HG02885 (cell line): ENCODE measurements around the gene KCNK4.

Source experiments
- ATAC-seq: cut with Tn5 transposase; IDR thresholded peaks from one replicate; pipeline ENCODE4 v1.9.1; 2021; ENCODE audit warnings: mild to moderate bottlenecking; ENCODE audit not compliant: unreplicated experiment, poor library complexity

Gene KCNK4

DNA sequence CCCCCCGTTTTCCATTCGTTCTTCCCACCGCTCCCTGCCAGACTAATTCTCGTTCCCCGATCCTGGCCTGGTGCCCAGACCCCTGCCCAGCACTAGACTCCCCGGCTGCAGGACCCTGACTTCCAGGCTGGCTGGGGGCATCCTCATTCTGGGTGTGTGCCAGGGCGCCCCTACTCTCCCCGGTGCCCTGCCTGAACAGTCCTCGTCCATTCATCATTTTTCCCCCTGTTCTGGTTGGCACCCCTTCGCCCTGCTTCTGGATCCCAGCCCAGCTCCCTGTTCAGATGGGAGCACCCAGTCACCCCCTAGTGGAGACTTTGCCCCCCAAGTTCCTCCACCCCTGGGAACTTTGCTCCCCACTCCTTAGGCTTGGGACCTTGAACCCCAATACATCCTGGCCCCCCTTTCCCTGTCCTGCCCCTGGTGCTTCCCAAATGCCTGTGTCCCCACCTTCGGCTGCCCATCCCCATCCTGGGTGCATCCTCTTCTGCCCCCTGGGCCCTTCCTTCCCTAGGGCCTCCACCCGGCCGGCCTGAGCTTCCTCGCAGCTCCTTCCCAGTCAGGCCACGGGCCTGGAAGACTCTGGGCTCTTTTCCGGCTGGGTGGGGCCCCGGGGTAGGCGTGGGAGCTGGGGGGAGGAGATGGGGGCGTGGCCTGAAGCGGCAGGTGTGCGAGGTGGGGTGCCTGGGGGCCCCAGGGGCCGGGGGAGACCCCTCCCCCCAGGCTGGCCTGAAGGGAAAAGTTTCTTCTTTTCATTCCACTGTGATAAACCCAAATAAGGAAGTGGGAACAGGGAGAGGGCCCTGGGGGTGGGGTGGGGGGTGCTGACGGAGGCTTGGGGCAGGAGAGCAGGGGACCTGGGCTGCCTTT is 38.9 kb upstream of the KCNK4 start:
- ATAC-seq = no peak

DNA sequence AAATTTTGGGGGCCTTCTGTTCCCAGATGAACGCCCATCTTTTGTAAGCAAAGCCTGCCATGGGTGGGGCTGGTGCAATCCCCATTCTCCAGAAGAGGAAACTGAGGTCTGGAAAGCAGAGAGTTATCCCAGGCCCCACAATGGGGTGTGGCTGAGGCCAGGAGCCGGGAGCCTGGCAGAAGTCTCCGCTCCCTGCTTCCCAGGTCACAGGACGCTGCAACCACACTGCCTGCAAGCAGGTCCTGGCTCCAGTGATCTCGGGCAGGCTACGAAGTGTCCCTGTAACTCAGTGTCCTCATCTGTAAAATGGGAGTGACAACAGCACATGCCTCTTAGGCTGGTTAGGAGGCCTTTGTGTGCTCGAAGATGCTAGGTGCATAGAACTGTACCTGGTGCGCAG is 38.1 kb upstream of the KCNK4 start:
- no peak for ATAC-seq

DNA sequence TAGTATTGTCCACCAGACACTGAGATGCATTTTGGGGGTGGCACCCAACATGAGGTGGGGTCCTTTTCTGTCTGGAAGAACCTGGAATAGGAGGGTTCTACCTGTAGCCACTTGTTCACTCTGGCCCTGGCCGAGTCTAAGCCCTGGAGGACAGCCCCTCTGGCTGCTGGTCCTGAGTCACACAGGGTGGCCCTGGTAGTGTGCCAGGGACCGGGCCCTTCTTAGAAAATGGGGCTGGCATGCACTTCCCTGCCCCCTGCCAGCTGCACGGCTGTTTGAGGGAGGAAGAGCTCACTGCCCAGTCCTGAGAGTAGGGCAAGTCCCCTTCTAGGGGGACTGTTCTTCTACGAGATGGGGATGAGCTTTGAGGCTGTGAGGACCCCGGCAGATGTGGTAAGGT is 37.6 kb upstream of the KCNK4 start:
- no peak for ATAC-seq

DNA sequence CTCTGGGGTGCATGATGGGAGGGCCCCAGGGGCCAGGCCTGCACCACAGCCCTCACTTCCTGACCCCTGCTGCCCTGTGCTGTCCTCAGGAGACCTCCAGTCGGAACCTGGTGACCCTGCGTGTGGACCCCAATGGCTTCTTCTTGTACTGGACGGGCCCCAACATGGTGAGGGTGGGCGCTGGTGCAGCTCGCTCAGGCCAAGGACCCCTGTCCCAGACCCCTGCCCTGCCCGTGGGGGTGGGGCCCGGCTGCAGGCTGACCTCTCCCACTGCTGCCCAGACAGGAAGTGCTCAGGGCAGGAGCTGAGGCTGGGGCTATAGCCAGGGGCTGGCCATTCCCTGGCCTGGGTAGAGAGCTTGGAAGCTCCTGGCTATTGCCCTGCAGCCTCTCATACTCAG is 36.8 kb upstream of the KCNK4 start:
- no peak for ATAC-seq

DNA sequence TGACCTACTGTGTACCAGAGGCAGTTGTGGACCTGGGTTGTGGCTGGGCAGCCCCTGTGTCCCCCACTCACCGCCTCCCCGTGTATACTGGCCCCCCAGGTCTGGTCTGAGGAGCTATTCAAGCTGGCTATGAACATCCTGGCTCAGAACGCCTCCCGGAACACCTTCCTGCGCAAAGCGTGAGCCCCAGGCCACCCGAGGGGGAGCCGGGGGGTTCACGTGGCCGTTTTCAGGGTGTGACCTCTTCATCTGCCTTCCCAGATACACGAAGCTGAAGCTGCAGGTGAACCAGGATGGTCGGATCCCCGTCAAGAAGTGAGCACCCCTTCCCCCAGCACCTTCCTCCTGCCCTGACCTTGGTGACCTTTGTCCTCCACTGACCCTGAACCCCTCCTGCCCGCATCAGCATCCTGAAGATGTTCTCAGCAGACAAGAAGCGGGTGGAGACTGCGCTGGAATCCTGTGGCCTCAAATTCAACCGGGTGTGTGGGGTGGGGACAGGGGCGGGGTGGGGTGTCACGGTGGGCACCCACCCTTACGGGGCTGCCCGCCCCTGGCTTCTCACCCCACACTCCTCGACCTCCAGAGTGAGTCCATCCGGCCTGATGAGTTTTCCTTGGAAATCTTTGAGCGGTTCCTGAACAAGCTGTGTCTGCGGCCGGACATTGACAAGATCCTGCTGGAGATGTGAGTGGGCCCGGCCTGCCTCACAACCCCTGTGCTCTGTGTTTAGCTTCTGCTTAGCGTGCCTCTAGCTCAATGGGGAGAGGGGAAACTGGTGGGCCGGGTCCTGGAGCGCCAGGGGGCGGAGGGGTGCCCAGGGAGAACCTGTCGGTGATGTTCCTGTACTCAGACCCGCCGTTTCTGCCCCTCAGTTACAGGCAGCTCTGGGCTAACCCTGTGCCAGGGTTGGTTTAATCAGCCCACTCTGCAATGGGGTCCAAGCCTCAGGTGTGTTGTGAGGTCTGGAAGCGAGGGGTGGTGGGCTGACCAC is 35.7 kb upstream of the KCNK4 start:
- no peak for ATAC-seq

DNA sequence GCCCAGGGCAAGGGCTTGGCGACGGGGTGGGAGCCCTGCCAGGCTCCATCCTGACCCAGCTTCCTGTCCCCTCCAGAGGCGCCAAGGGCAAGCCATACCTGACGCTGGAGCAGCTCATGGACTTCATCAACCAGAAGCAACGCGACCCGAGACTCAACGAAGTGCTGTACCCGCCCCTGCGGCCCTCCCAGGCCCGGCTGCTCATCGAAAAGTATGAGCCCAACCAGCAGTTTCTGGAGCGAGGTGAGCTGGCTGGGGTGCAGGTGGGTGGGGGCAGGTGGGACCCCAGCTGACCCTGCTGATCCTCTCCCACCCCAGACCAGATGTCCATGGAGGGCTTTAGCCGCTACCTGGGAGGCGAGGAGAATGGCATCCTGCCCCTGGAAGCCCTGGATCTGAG is 34.8 kb upstream of the KCNK4 start:
- no peak for ATAC-seq

DNA sequence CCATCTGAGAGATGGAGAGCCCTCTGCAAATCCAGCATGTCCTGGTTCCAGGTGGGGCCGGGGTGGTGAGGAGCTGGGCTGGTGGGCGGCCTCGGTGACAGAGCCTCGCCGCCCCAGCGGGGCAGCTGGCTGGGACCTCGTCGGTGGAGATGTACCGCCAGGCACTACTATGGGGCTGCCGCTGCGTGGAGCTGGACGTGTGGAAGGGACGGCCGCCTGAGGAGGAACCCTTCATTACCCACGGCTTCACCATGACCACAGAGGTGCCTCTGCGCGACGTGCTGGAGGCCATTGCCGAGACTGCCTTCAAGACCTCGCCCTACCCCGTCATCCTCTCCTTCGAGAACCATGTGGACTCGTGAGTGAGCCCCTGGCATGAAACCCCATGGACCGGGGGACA is 32.7 kb upstream of the KCNK4 start:
- no peak for ATAC-seq

DNA sequence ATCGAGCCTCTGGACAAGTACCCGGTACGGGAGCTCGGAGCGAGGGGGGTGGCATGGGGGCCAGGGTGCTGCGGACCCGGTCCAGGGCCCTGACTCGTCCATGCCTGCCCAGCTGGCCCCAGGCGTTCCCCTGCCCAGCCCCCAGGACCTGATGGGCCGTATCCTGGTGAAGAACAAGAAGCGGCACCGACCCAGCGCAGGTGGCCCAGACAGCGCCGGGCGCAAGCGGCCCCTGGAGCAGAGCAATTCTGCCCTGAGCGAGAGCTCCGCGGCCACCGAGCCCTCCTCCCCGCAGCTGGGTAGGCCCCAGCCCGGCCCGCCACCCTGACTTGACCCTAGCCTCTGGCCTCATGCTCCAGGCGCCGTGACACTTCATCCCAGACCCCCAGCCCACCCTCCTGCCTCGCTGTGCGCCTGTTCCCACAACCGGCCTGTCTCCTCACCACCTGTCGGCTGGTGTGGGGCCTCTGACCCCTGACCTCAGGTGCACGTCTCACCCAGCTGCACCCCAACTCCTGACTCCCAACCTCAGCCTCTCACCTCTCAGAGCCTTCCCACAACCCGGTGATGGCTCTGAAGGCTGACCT is 32.1 kb upstream of the KCNK4 start:
- no peak for ATAC-seq

DNA sequence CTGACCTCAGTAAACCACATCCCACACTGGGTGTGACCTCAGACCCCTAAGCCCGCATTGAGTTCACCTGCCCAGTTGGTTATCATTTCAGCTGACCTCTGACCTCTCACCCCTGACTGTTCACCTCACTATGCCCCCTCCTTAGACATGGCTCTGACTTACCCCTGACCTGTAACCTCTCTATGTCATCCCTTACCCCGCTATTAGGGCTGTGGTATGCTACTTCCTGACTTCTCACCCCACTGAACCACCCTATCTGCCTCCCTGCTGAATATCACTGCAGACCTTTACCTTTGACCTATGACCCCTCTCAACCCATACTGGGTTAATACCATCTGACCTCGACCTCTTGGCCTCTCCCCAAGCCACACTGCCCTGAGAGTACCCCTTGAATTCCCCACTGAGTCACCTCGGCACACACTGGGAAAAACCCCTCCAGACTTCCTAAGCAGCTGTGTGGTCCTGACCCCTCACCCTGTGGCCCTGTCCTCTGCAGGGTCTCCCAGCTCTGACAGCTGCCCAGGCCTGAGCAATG is 31.5 kb upstream of the KCNK4 start:
- no peak for ATAC-seq

DNA sequence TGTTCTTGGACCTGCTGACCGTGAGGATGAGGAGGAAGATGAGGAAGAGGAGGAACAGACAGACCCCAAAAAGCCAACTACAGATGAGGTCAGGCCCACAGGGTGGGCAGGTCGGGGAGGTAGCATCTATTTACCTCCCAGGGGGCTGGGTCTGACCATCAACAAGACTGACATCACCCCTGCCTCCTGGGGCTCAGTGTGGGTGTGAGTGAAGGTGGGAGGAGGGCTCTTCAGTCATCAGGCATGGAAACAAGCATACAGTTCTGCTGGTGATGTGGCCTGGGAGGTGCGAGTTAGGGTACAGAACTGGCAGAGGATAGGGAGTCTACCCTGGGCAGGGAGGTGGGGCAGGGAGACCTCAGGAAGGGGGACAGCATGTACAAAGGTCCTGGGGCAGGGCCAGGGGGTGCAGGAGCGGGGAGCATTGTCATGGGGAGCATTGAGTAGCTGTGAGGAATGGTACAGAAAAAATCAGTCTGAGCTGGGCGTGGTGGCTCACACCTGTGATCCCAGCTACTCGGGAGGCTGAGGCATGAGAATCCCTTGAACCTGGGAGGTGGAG is 30.9 kb upstream of the KCNK4 start:
- no peak for ATAC-seq

DNA sequence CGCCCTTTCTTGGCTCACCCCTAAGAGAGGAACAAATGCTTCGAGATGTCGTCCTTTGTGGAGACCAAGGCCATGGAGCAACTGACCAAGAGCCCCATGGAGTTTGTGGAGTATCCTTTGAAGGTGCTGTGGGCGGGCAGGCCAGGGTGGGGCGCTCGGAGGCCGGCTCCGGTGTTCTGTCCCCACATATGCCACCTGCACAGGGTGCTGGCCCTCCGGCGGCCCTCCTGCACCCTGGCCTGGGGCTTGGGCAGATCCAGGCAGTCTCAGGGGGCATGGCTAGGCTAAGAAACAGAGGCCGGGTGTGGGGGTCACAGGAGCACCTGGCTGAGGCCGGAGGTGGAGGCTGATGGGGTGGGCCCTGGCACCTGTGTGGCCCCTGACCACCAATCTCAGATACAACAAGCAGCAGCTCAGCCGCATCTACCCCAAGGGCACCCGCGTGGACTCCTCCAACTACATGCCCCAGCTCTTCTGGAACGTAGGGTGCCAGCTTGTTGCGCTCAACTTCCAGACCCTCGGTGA is 29.5 kb upstream of the KCNK4 start:
- ATAC-seq = no peak

DNA sequence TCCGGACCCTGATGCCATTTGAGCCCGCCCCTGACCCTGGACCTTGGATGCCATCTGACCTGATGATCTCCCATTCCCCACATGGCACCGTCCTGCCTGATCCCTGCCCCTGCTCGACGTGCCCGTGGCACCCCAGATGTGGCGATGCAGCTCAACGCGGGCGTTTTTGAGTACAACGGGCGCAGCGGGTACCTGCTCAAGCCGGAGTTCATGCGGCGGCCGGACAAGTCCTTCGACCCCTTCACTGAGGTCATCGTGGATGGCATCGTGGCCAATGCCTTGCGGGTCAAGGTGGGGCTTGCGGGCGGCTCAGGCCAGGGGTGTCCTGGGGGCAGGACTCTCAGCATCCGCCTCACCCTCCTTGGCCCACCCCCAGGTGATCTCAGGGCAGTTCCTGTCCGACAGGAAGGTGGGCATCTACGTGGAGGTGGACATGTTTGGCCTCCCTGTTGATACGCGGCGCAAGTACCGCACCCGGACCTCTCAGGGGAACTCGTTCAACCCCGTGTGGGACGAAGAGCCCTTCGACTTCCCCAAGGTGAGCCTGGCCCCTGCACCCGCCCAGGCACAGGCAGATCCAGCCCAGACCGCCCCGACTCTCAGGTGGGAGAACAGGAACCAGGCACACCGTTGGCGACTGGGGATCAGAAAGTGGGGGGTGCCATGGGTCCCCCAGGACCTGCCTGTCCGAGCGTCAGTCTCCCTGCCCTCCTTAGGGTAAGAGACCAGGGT is 28.7 kb upstream of the KCNK4 start:
- no peak for ATAC-seq

DNA sequence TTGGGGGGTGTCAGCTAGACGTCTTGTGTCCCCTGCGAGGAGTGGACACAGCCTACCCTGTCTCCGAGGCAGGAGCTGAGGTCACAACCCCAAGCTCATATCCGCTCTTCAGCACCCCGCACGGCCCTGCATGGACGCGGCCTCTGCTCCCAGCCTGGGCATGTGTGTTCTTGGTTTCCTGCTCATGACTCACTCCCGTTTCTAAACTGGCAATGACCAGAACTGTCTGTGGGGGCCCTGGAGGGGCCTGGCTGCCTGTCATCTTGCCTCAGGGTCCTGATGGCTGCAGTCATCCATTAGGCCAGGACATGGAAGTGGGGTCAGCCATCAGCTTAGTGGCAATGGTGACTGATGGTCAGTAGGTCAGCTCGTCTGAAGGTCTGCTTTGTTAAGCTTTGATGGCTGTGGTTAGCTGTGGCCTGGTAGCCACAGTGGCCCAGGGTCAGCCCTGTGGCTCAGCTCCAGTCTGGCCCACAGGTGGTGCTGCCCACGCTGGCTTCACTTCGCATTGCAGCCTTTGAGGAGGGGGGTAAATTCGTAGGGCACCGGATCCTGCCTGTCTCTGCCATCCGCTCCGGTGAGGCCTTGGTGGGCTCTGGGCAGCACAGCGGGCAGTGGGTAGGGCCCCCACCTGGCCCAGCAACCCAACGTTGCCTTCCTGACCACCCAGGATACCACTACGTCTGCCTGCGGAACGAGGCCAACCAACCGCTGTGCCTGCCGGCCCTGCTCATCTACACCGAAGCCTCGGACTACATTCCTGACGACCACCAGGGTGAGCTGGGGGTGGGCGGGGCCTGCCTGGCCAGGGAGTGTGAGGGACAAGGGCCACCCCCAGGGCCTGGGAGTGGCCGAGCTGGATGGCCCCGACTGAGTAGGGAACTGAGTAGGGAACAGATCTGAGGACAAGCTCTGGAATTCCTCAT is 27.8 kb upstream of the KCNK4 start:
- no peak for ATAC-seq

DNA sequence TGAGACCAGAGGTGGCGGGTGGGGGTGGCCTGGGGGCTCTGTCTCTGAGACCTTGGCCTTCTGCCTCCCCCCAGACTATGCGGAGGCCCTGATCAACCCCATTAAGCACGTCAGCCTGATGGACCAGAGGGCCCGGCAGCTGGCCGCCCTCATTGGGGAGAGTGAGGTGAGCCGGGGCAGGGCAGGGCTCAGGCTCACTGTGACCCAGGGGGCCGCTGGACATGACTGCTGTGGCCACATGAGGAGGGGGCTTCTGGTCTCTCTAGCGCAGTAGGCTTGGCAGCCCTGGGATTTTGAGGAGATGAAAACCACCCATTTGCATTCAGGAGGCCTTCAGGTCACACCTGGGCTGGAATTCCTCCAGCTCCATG is 27.2 kb upstream of the KCNK4 start:
- no peak for ATAC-seq

DNA sequence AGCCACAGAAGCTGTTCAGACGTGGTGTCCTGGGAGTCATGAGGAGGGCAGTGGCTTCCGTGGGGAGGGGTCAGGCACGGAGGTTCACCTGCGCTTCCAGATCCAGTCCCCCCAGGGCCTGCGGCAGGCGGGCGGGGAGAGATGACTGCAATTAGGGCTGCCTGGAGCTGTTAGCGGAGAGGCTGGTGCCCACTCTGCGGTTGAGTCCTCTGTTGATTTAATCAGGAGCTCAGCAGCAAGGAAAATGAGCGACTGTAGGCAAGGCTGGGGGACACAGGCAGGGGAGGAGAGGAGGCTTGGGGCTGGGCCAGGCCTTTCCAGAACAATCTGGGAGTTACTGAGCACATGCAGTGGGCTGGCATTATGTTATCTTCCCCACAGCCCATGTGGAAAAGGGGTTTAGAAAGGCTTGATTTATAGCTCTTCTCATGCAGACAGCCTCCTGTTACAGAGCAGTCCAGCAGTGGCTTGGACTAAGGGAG is 26.7 kb upstream of the KCNK4 start:
- no peak for ATAC-seq

DNA sequence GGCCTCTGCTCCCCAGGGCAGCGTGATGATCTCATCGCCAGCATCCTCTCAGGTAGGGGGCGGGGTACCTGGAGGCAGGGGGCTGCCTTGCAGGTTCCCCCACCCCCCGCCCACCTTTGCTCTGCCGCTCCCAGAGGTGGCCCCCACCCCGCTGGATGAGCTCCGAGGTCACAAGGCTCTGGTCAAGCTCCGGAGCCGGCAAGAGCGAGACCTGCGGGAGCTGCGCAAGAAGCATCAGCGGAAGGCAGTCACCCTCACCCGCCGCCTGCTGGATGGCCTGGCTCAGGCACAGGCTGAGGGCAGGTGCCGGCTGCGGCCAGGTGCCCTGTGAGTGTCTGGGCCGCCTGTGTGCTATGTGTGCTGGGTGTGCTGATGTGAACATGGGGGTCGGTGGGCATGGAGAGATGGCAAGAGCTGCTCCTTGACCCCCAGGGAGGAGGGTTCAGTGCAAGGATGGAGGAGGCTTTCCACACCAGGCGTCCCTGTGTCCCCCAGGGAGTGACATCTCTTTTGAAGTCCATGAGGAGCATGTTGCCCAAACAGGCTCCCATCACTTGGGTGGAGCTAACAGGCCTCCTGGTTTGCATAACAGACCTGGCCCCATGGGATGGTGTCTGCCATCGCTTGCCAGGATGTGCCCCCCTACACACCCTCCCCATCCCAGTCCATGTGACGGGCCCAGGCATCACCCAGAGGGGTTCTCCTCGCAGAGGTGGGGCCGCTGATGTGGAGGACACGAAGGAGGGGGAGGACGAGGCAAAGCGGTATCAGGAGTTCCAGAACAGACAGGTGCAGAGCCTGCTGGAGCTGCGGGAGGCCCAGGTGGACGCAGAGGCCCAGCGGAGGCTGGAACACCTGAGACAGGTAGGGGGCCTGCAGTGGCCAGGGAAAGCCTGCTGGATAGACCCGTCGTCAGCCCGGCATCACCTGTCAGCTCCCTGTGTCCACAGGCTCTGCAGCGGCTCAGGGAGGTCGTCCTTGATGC is 25.6 kb upstream of the KCNK4 start:
- no peak for ATAC-seq

DNA sequence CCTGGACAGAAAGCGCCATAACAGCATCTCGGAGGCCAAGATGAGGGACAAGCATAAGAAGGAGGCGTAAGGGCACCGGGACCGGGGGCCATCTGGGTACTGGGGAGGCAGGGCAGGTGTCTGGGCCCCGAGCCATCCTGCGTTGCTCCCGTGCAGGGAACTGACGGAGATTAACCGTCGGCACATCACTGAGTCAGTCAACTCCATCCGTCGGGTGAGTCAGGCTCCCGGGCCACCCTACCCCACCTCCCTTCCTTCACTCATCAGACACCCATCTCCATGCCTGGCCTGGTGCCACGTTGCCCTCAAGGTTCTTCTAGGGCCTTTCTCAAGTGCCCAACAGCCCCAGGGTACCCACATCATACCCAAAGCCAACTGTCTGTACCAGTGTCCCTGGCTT is 24.8 kb upstream of the KCNK4 start:
- ATAC-seq = no peak
